GM21423 (cell line): ENCODE results near the gene NPC1.
"Not testable (repeated sequence)": the region's sequence is repeated elsewhere in the genome, so short reads cannot be mapped to it uniquely, and the experiment has no call there.

Source experiments
- ATAC-seq: cut with Tn5 transposase; IDR thresholded peaks from one replicate; pipeline ENCODE4 v1.9.1; 2021; ENCODE audit warnings: mild to moderate bottlenecking, moderate library complexity; ENCODE audit not compliant: unreplicated experiment

Gene NPC1

DNA sequence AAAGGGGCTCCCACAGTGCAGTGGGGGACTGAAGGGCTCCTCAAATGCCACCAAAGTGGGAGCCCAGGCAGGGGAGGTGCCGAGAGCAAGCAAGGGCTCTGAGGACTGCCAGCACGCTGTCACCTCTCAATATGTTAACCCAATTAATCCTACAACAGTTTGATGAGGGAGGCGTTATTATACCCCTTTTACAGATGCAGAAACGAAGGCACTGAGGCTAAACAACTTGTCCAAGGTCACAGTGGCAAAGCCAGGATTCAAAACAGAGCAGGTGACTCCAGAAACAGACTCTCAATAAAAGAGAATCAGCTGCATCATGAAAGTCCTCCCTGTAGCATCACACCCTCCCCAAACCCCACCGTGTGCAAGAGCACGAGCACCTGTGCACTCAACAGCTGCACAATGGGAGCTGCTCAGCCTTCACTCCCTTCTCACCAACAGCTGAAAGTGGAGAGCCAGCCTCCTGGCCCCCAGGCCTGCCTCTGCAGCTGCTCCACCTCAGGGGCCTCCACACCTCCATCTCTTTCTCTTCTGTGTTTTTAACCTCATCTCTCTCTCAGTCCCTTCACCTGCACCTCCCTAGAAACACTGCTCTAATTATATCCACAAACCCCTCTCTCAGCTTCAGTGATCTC lies 8.1 kb downstream of the NPC1 start:
- no peak for ATAC-seq

DNA sequence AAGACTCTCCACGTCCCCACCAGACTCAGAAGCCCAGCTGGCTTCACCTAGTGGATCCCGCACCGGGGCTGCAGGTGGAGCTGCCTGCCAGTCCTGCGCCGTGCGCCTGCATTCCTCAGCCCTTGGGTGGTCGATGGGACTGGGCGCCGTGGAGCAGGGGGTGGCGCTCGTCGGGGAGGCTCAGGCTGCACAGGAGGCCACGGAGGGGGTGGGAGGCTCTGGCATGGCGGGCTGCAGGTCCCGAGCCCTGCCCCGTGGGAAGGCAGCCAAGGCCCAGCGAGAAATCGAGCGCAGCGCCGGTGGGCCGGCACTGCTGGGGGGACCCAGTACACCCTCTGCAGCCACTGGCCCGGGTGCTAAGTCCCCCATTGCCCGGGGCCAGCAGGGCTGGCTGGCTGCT lies 8.8 kb downstream of the NPC1 start:
- not testable (repeated sequence) for ATAC-seq

DNA sequence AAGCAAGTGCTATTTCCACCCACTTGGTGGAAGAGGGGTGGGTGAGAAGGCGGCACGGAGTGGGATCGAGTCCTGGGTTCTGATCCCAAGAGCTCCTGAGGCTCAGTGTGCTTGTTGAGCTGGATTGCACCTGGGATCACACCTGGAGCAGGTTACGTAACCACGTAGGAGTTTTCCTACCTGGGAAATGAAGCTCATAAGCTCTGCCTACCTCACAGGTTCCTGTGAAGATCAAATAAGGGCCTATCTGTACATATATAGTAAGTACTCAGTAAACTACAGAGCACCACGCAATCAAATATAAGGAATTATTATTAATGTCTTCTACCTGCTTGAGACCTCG lies 11.0 kb downstream of the NPC1 start:
- ATAC-seq = no peak

DNA sequence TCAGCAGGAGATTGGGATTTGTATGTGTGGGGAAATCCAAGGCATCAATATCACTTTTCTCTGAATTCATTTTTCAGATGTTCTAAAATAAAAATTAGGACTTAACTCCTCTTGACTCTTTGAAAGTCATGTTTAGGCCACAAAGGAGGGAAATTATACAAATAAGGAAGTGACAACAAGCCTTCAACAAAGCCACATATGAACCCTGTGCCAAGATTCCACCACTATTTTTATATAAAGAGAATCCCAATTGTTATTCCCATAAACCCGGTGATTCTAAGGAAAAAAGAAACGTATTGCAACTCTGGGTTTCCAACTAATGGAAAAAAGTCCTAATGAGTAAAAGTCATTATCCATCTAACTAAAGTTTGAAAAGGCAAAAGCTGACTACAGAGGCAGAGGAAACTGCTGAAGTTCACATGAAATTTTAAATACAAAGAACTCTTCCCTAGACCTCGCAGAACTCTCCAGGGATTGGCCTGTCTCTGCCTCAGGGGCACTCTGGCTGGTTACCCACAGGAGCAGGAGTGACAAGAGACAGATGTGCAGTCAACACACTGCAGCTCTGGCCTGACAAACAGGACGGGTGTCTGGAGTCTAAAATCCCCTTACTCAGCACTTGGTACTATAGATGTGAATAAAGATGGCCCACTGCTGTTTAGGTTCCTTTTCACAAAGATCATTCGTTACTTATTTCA lies 11.5 kb downstream of the NPC1 start:
- ATAC-seq = no peak

DNA sequence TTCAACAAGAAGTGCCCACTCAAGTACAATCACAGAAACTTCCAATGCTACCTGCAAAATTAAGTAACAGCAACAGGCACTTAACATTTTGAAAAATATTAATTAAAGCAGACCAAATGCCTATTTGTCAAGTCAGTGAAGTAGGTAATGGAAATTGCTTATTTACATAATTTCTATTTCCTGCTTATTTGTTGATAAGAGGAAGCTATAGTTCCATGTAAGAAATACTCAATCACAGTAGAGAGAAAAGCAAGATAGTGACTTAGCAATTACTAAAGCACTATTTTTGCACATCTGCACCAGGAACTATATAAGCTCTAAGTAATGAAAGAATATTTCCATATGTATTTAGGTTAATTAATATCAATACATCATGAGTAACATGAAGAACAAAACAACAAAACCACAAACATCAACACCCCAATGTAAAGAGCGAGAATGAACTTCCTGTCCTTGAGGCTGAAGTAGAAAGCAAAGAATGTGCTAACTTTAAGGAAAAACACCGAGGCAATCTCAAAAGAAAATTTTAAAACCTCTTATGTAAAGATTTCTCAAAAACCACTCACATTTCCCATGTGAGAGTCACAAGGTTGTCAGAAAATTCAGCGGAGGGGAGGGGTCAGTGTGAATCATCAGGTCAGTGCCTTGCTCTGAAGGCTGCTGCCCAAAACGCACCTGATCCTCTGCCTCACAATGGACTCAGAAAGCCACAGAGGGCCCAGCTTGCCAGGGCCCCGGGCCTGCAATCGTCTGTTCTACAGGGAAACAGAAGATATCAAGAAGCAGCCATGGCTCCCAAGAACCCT lies 12.5 kb downstream of the NPC1 start:
- ATAC-seq = no peak

DNA sequence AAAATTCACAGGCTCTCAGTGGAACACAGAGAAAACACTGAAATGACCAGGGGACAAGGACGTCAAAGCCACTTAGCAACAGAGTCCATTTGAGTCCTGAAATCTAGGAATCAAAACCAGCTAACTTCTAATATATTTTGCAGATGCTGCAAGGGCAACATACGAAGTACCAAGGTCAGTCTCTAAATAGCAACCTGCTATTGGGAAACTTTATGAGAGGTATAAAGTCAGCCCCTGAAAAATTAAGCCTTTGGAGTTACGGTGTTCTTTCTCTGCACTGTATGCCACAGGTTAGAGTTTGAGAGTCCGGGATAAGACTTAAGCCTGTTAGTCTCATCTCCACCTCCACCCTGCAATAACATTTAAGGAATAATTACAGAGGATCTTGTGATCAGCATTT lies 13.3 kb downstream of the NPC1 start:
- ATAC-seq = no peak

DNA sequence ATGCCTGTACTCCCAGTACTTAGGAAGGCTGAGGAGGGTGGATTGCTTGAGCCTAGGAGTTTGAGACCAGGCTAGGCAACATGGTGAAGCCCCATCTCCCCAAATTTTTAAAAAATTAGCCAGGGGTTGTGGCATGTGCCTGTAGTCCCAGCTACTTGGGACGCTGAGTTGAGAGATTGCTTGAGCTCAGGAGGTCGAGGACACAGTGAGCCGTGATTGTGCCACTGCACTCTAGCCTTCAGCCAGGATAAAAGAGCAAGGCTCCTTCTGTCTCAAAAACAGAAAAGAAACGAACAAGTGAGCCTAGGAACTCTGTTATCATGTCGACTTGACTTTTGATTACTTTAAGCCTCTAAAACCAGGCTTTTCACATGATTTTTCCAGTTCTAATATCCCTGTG lies 13.7 kb downstream of the NPC1 start:
- ATAC-seq = no peak

DNA sequence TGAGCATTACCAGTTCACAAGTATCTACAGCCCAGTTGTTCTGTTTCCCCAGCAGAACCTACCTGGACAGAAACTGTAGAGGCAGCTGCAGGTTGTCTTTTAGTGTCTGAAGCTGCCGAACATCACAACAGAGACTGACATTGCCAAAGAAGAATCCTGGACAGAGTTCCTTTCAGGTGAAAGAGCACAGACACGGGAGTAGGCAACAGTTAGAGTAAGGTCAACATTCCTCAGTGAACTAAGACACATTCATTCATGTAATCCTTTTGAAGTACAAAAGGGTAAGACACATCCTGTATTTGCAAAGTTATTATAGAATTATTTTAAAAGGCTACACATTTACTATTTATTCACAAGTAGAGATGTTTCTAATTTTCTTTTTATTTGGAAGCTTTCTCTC lies 14.3 kb downstream of the NPC1 start:
- no peak for ATAC-seq

DNA sequence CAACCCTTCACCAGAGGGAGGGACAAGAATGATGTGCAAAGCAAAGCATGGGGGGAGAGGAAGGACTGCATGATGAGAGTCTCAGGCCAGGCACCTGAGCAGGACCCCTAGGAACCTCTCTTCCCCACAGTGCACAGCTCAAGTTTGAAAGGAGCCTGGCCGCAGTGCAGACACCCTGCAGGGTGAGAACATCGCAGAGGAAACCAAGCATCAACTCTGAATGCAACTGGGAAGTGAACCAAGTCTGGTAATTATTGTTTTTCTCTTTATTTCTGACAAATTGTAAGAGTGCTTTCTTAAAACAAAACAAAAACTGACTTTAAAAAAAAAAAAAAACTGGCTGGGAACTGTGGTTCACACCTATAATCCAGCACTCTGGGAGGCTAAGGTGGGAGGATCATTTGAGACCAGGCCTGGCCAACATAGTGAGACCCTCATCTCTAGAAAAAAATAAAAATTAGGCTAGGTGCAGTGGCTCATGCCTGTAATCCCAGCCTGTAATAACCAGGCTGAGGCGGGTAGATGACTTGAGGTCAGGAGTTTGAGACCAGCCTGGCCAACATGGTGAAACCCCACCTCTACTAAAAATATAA lies 15.3 kb downstream of the NPC1 start:
- no peak for ATAC-seq

DNA sequence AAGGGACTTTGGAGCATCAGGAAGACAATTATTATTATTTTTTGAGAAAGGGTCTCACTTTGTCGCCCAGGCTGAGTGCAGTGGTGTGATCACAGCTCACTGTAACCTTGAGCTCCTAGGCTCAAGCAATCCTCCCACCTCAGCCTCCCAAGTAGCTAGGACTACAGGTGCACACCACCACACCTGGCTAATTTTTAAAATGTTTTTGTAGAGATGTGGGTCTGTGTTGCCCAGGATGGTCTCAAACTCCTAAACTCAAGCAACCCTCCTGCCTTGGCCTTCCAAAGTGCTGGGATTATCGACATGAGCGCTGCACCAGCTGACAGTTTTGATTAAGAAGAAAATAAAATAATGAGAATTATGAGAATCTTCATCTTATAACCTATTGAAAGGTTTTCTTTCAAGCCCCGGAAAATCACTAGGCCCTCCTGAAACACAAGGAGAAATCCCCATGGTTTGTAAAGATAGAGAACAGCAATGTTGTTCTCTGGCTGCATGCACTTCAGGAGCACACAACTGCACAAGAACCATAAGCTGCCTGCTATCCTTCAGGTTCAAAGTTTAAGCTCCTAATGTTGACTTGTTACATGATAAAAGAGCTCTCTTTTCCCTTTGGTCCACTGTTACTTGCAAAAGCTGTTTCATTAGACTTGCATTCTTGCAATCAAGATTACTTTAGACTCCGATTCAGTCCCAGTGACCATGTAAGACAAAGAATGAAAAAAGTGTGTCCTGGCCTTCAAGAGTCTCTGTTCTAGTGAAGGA lies 16.8 kb downstream of the NPC1 start:
- no peak for ATAC-seq

DNA sequence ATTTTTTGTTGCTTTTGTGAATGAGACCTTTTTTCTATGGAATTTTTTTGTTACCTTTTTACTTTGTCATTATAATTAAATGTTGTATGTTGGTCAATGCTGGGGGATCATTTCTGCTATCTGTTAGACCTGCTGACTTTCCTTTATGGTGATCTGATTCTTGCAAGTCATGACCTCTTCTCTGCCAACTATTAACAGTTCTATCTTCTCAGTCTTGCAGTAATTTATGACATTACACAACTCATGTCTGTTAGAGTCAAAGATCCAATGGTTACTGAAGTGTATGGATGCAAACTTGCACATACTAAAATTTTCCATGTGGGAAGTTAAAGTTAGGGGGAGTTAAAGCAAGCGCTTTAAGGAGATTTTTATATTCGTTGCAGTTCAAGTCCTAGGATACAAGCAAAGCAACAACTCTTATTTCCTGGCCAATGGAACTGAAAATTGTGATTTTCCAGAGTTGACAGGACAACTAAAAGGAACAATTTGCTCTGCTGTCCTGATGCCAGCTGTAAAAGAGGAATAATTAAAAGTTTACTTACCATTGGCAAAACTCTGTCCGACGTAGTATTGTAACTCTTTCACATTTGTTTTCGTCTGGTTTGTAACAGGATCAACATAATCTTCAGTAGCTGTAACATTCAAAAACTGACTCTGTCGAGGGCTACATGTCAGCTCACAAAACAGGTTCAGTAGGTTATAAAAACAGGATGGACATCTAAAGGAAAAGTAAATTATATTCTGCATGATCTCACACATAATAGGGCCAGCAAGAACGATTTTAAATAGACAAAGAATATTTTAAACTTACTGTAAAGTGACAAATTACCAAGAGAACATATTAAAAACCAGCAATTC lies 17.8 kb downstream of the NPC1 start:
- ATAC-seq = no peak

DNA sequence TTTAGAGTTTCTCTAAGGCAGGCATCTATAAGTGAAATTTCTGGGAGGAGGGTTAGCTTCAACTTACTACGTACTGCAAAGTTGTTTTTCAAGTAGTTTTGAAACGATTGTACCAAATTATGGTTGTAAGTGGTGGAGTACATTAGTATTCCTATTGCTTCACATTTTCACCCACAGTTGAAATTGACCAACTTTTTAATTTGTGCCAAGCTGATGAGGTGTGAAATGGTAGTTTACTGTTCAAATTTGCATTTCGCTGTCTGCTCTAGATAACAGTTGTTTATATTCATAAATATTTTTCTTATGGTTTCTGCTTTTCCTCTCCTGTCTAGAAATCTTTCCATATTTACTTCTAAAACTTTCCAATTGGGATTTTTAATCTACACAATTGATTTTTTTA lies 18.6 kb downstream of the NPC1 start:
- no peak for ATAC-seq

DNA sequence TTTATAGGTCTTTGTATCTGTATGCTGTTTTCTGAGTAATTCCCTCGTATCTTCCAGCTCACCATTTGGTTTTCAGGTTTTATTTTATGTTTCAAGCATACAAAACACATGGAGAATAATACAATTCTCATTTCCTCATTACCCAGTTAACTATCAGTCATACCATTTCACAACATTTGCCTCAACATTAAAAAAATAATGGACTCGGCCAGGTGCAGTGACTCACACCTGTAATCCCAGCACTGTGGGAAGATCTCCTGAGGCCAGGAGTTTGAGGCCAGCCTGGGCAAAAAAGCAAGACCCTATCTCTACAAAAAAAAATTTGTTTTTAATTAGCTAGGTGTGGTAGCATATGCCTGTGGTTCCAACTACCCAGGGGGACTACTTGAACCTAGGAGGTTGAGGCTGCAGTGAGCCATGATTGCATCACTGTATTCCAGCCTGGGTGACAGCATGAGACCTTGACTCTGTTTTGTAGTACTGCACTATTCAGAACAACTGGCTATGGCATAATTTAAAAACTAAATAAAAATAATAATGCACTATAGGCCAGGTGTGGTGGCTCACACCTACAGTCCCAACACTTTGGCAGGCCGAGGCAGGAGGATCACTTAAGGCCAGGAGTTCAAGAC lies 20.3 kb downstream of the NPC1 start:
- ATAC-seq = no peak

DNA sequence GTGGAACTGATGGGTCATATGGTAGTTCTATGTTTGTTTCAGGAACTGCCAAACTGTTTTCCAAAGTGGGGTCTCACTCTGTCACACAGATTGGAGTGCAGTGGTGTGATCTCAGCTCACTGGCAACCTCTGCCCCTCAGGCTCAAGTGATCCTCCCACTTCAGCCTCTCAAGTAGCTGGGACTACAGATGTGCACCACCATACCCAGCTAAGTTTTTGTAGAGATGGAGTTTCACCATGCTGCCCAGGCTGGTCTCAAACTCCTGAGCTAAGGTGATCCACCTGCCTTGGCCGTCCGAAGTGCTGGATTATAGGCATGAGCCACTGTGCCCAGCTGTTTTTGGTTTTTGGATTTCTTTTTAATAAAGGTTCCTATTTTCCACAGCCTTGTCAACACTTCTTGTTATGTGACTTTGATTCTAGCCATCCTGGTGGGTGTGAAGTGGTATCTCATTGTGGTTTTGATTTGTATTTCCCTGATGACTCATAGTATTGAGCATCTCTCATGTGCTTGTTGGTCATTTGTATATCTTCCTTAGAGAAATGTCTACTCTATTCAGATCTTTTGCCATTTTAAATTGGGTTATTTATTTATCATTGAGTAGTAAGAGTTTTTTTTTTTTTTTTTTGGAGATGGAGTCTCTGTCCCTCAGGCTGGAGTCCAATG lies 22.8 kb downstream of the NPC1 start:
- no peak for ATAC-seq

DNA sequence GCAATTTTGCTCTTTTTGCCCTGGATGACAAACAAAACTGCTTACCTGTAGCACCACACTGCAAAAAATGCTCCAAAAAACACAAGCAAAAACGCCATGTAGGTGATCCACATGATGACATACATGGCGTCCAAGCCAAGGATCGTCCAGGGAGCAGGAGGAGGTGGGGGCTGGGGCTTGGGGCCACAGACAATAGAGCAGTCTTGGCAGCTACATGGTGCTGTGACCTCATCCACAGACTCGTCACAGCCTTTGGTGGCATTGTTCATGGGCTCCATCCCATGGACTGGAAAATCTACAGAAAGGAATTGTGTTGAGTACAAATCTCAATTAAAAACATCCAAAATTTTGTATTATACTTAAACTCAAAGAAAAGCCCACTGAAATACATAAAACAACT lies 26.1 kb downstream of the NPC1 start:
- ATAC-seq = no peak

DNA sequence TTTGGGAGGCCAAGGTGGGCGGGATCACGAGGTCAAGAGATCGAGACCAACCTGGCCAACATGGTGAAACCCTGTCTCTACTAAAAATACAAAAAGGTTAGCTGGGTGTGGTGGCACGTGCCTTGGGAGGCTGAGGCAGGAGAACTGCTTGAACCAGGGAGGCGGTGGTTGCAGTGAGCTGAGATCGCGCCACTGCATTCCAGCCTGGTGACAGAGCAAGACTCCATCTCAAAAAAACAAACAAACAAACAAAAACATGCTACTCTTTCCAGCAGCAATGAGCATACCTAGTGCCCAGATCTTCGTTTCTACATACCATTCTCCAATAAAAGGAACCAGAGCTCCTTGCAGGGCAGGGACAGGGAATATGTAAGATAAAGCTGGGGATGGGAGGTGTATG lies 28.8 kb downstream of the NPC1 start:
- not testable (repeated sequence) for ATAC-seq

DNA sequence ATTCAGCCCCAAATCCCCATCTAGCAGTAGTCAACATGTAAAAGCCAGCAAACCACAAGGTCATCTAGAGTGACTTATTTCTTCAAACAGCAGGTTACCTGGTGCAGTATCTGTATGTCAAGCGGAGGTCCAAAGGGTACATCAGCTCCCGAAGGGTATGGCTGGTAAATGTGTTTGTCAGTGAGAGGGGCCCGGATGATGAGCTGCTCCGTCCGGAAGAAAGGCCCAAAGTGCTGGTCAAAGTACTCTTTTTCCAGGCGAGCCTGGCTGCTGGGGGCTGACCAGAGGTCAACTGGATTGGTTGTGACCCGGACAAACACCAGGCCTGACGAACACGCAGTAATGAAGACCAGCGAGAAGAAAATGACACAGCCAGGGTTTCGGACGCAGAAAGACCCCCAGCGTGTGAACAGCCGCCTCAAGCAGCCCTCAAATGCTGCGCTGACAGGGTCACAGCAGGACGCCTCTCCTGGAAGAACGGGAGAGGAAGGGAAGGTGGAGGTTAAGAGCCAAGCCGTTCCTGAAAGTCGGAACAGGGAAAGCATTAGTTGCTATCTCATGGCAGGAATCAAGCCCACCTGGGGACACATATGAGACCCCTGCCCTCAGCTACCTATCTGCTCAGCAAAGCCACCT lies 30.0 kb downstream of the NPC1 start:
- ATAC-seq = no peak

DNA sequence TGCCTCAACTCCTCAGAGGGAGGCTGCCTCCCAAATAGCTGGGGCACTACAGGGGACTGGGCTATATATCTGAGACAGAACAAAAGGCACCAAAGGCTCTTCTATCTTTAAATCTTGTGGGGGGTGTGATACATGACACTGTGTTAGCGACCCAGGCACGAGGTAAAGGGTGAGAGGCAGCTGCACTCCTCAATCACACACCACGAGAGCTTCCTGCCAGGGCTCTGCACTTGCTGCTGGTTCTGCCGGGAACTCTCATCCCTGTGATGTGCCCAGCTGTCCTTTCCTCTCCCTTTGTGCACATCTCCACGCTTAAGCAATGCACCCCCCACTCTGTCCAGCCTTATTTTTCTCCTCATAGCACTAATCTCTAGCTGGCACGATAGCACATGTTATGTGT lies 32.4 kb downstream of the NPC1 start:
- no peak for ATAC-seq

DNA sequence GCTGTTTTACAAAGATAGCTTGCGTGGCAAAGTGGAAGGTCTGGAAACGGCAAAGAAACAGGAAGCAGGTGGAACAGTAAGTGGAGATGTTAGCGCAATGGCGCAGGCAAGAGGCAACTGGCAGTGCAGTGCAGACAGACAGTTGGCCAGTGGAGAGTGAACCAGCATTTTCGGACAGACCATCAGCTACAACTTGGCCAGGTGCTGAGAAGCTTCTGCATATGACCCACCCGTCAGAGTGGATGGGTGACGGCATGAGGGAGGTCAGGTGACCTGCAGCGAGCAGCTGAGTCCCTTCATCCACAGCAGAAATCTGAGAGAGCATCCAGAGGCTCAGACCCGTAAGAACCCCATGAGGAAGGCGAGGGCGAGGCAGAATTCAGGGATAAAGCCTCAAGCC lies 33.8 kb downstream of the NPC1 start:
- ATAC-seq = no peak
